ENCODE measurements around the gene GLYAT.

The GLYAT gene

GRCh38 chr11:58770166-58770565 is 38.4 kb upstream of the GLYAT start:
- Histone ChIP-seq H3K18ac (ENCODE audit: low read length) (no peak overlapping the region), H3K79me1 (ENCODE audit: low read length) (no peaks in the 10 kb centered on the region), H3K4ac (ENCODE audit: low read depth, low read length) (no peak overlapping the region), H3K27me3 (ENCODE audit: insufficient read depth, low read length, poor library complexity) (no peaks in the 10 kb centered on the region), H2BK5ac (ENCODE audit: low read length) (no peak overlapping the region), H3K79me2 (ENCODE audit: control insufficient read depth, insufficient read depth, low read length) (no peaks in the 10 kb centered on the region), H4K8ac (ENCODE audit: low read depth, low read length) (no peak overlapping the region), H3K56ac (ENCODE audit: low read length) (no peak overlapping the region), H3K4me2 (ENCODE audit: low read length) (no peak overlapping the region), H2AK5ac (ENCODE audit: low read length) (no peak overlapping the region), H3K23ac (ENCODE audit: low read length) (no peak overlapping the region), H3K9ac (ENCODE audit: low read length) (no peak overlapping the region), H3K4me1 (ENCODE audit: control insufficient read depth, low read depth, low read length) (no peaks in the 10 kb centered on the region), H4K5ac (ENCODE audit: low read length) (no peak overlapping the region), H2BK15ac (replicated peaks; ENCODE audit: low read depth) (no peak overlapping the region), H3K27ac (ENCODE audit: low read depth, low read length) (no peak overlapping the region), H2BK120ac (ENCODE audit: low read depth, low read length) (no peak overlapping the region), H3K4me3 (ENCODE audit: low read length) (no peak overlapping the region), H3K36me3 (ENCODE audit: control insufficient read depth, insufficient read depth, low read length) (no peaks in the 10 kb centered on the region)
- DNase-seq = no peak
- no CpG with 5 or more reads among the region's 2 CpGs for WGBS (ENCODE audit: extremely low coverage, insufficient coverage, low lambda C conversion rate)

- Histone ChIP-seq H3K23ac (ENCODE audit: low read length) (no peak overlapping the region), H3K4me1 (ENCODE audit: control insufficient read depth, low read depth, low read length) (no peaks in the 10 kb centered on the region), H3K4me2 (ENCODE audit: low read length) (no peak overlapping the region), H2BK5ac (ENCODE audit: low read length) (no peak overlapping the region), H3K4me3 (ENCODE audit: low read length) (no peak overlapping the region), H2AK5ac (ENCODE audit: low read length) (no peak overlapping the region), H3K36me3 (ENCODE audit: control insufficient read depth, insufficient read depth, low read length) (no peaks in the 10 kb centered on the region), H3K27ac (ENCODE audit: low read depth, low read length) (no peak overlapping the region), H3K9ac (ENCODE audit: low read length) (no peak overlapping the region), H3K79me2 (ENCODE audit: control insufficient read depth, insufficient read depth, low read length) (no peaks in the 10 kb centered on the region), H4K5ac (ENCODE audit: low read length) (no peak overlapping the region), H2BK120ac (ENCODE audit: low read depth, low read length) (no peak overlapping the region), H3K18ac (ENCODE audit: low read length) (no peak overlapping the region), H3K56ac (ENCODE audit: low read length) (no peak overlapping the region), H3K4ac (ENCODE audit: low read depth, low read length) (no peak overlapping the region), H4K8ac (ENCODE audit: low read depth, low read length) (no peak overlapping the region), H3K27me3 (ENCODE audit: insufficient read depth, low read length, poor library complexity) (no peaks in the 10 kb centered on the region), H3K79me1 (ENCODE audit: low read length) (no peaks in the 10 kb centered on the region), H2BK15ac (replicated peaks; ENCODE audit: low read depth) (no peak overlapping the region)
- no CpG with 5 or more reads among the region's 2 CpGs for WGBS (ENCODE audit: extremely low coverage, insufficient coverage, low lambda C conversion rate)
- no peak for DNase-seq
Observed at GRCh38 chr11:58769308-58769707, 37.6 kb upstream of the GLYAT start.

GRCh38 chr11:58768137-58768536 is 36.4 kb upstream of the GLYAT start:
- Histone ChIP-seq H3K4ac (ENCODE audit: low read depth, low read length) (no peak overlapping the region), H3K27me3 (ENCODE audit: insufficient read depth, low read length, poor library complexity) (no peaks in the 10 kb centered on the region), H4K5ac (ENCODE audit: low read length) (no peak overlapping the region), H3K79me2 (ENCODE audit: control insufficient read depth, insufficient read depth, low read length) (no peaks in the 10 kb centered on the region), H2AK5ac (ENCODE audit: low read length) (no peak overlapping the region), H3K4me3 (ENCODE audit: low read length) (no peak overlapping the region), H2BK5ac (ENCODE audit: low read length) (no peak overlapping the region), H3K56ac (ENCODE audit: low read length) (no peak overlapping the region), H3K79me1 (ENCODE audit: low read length) (no peaks in the 10 kb centered on the region), H3K4me2 (ENCODE audit: low read length) (no peak overlapping the region), H2BK120ac (ENCODE audit: low read depth, low read length) (no peak overlapping the region), H4K8ac (ENCODE audit: low read depth, low read length) (no peak overlapping the region), H3K4me1 (ENCODE audit: control insufficient read depth, low read depth, low read length) (no peaks in the 10 kb centered on the region), H3K23ac (ENCODE audit: low read length) (no peak overlapping the region), H3K36me3 (ENCODE audit: control insufficient read depth, insufficient read depth, low read length) (no peaks in the 10 kb centered on the region), H3K18ac (ENCODE audit: low read length) (no peak overlapping the region), H3K9ac (ENCODE audit: low read length) (no peak overlapping the region), H2BK15ac (replicated peaks; ENCODE audit: low read depth) (no peak overlapping the region), H3K27ac (ENCODE audit: low read depth, low read length) (no peak overlapping the region)
- no peak for DNase-seq
- no CpG with 5 or more reads among the region's 2 CpGs for WGBS (ENCODE audit: extremely low coverage, insufficient coverage, low lambda C conversion rate)

- Histone ChIP-seq H3K79me2 (ENCODE audit: control insufficient read depth, insufficient read depth, low read length) (no peaks in the 10 kb centered on the region), H3K9ac (ENCODE audit: low read length) (no peak overlapping the region), H3K4ac (ENCODE audit: low read depth, low read length) (no peak overlapping the region), H4K5ac (ENCODE audit: low read length) (no peak overlapping the region), H4K8ac (ENCODE audit: low read depth, low read length) (no peak overlapping the region), H3K18ac (ENCODE audit: low read length) (no peak overlapping the region), H2BK5ac (ENCODE audit: low read length) (no peak overlapping the region), H3K23ac (ENCODE audit: low read length) (no peak overlapping the region), H3K27me3 (ENCODE audit: insufficient read depth, low read length, poor library complexity) (no peaks in the 10 kb centered on the region), H3K56ac (ENCODE audit: low read length) (no peak overlapping the region), H3K4me1 (ENCODE audit: control insufficient read depth, low read depth, low read length) (no peaks in the 10 kb centered on the region), H2BK120ac (ENCODE audit: low read depth, low read length) (no peak overlapping the region), H3K27ac (ENCODE audit: low read depth, low read length) (no peak overlapping the region), H2AK5ac (ENCODE audit: low read length) (no peak overlapping the region), H3K79me1 (ENCODE audit: low read length) (no peaks in the 10 kb centered on the region), H3K4me3 (ENCODE audit: low read length) (no peak overlapping the region), H3K36me3 (ENCODE audit: control insufficient read depth, insufficient read depth, low read length) (no peaks in the 10 kb centered on the region), H2BK15ac (replicated peaks; ENCODE audit: low read depth) (no peak overlapping the region), H3K4me2 (ENCODE audit: low read length) (no peak overlapping the region)
- no CpG with 5 or more reads among the region's 1 CpG for WGBS (ENCODE audit: extremely low coverage, insufficient coverage, low lambda C conversion rate)
- DNase-seq = no peak
Observed at GRCh38 chr11:58765078-58765477, 33.3 kb upstream of the GLYAT start.

GRCh38 chr11:58763120-58763490 is 31.4 kb upstream of the GLYAT start:
- no peak overlapping the region for H3K4ac ChIP-seq (ENCODE audit: low read depth, low read length)
- no peaks in the 10 kb centered on the region for H3K79me1 ChIP-seq (ENCODE audit: low read length)
- H3K9ac ChIP-seq (ENCODE audit: low read length) = no peak overlapping the region
- no peak overlapping the region for H3K4me2 ChIP-seq (ENCODE audit: low read length)
- whole genome bisulfite sequencing (ENCODE audit: extremely low coverage, insufficient coverage, low lambda C conversion rate) = no CpG with 5 or more reads among the region's 1 CpG
- no peak overlapping the region for H3K4me3 ChIP-seq (ENCODE audit: low read length)
- no peak overlapping the region for H3K18ac ChIP-seq (ENCODE audit: low read length)
- H2BK5ac ChIP-seq (ENCODE audit: low read length) = no peak overlapping the region
- no peak for DNase-seq
- H3K4me1 ChIP-seq (ENCODE audit: control insufficient read depth, low read depth, low read length) = no peaks in the 10 kb centered on the region
- no peak overlapping the region for H2BK15ac ChIP-seq (replicated peaks; ENCODE audit: low read depth)
- no peak overlapping the region for H2BK120ac ChIP-seq (ENCODE audit: low read depth, low read length)
- H4K5ac ChIP-seq (ENCODE audit: low read length) = no peak overlapping the region
- H3K23ac ChIP-seq (ENCODE audit: low read length) = no peak overlapping the region
- H2AK5ac ChIP-seq (ENCODE audit: low read length) = no peak overlapping the region
- H3K56ac ChIP-seq (ENCODE audit: low read length) = no peak overlapping the region
- H3K79me2 ChIP-seq (ENCODE audit: control insufficient read depth, insufficient read depth, low read length) = no peaks in the 10 kb centered on the region
- H3K27ac ChIP-seq (ENCODE audit: low read depth, low read length) = no peak overlapping the region
- H3K36me3 ChIP-seq (ENCODE audit: control insufficient read depth, insufficient read depth, low read length) = no peaks in the 10 kb centered on the region
- no peak overlapping the region for H4K8ac ChIP-seq (ENCODE audit: low read depth, low read length)
- H3K27me3 ChIP-seq (ENCODE audit: insufficient read depth, low read length, poor library complexity) = no peaks in the 10 kb centered on the region

- H3K4me3 ChIP-seq (ENCODE audit: low read length) = no peak overlapping the region
- H3K9ac ChIP-seq (ENCODE audit: low read length) = no peak overlapping the region
- no peaks in the 10 kb centered on the region for H3K27me3 ChIP-seq (ENCODE audit: insufficient read depth, low read length, poor library complexity)
- no peak overlapping the region for H3K18ac ChIP-seq (ENCODE audit: low read length)
- no peak overlapping the region for H3K4me2 ChIP-seq (ENCODE audit: low read length)
- H3K27ac ChIP-seq (ENCODE audit: low read depth, low read length) = no peak overlapping the region
- no peak overlapping the region for H2BK15ac ChIP-seq (replicated peaks; ENCODE audit: low read depth)
- no peak overlapping the region for H3K4ac ChIP-seq (ENCODE audit: low read depth, low read length)
- no peak overlapping the region for H3K23ac ChIP-seq (ENCODE audit: low read length)
- no peak overlapping the region for H2AK5ac ChIP-seq (ENCODE audit: low read length)
- H4K8ac ChIP-seq (ENCODE audit: low read depth, low read length) = no peak overlapping the region
- no peaks in the 10 kb centered on the region for H3K79me2 ChIP-seq (ENCODE audit: control insufficient read depth, insufficient read depth, low read length)
- H3K4me1 ChIP-seq (ENCODE audit: control insufficient read depth, low read depth, low read length) = no peaks in the 10 kb centered on the region
- no peak overlapping the region for H4K5ac ChIP-seq (ENCODE audit: low read length)
- no peak overlapping the region for H3K56ac ChIP-seq (ENCODE audit: low read length)
- WGBS (ENCODE audit: extremely low coverage, insufficient coverage, low lambda C conversion rate) = no CpG with 5 or more reads among the region's 6 CpGs
- H3K79me1 ChIP-seq (ENCODE audit: low read length) = no peaks in the 10 kb centered on the region
- H2BK5ac ChIP-seq (ENCODE audit: low read length) = no peak overlapping the region
- no peak for DNase-seq
- H3K36me3 ChIP-seq (ENCODE audit: control insufficient read depth, insufficient read depth, low read length) = no peaks in the 10 kb centered on the region
- H2BK120ac ChIP-seq (ENCODE audit: low read depth, low read length) = no peak overlapping the region
Observed at GRCh38 chr11:58762284-58763119, 30.8 kb upstream of the GLYAT start.
